Activated T-helper 1 cell treated with anti-CD3 and anti-CD28 coated beads, Interleukin-12 subunit alpha, Interleukin-12 subunit beta, Interleukin-2, Interleukin-4 antibody, amounts not matched to agents 30 ng/mL and 10 ng/mL and 1 ng/mL, durations not matched to agents 14 hours and 24 hours and 36 hours (primary cell): ENCODE data around the gene CCDC91. TPM values are rescaled to one million over a fixed set of nuclear protein-coding genes. Genes with fewer than 3 reads are reported as not detected.

Experiments used
- DNase-seq: peaks from one replicate; pipeline ENCODE4 v3.0.0; 2021; ENCODE audit warnings: low spot score
- H3K27ac Mint-ChIP-seq: one replicate; pipeline ENCODE4 v1.8.0; 2021; ENCODE audit warnings: mild to moderate bottlenecking, mixed read lengths
- H3K27me3 Mint-ChIP-seq: one replicate; pipeline ENCODE4 v1.8.0; 2022; ENCODE audit warnings: mild to moderate bottlenecking, moderate library complexity, mixed read lengths; ENCODE audit not compliant: insufficient read depth
- H3K36me3 Mint-ChIP-seq: one replicate; pipeline ENCODE4 v1.8.0; 2021; ENCODE audit warnings: low read depth, mixed read lengths
- H3K4me1 Mint-ChIP-seq: one replicate; pipeline ENCODE4 v1.8.0; 2021; ENCODE audit warnings: low read depth, mixed read lengths
- H3K4me3 Mint-ChIP-seq: one replicate; pipeline ENCODE4 v1.8.0; 2021; ENCODE audit warnings: mild to moderate bottlenecking, moderate library complexity, mixed read lengths
- H3K9me3 Mint-ChIP-seq: one replicate; pipeline ENCODE4 v1.8.0; 2021; ENCODE audit warnings: mixed read lengths
- intact Hi-C: fragments of 100-400 bp; cut with micrococcal nuclease; formaldehyde crosslinking; loops from one replicate; pipeline ENCODE4 v1.15.1; 2024
- total RNA-seq: library from RNA; stranded (reverse); gene quantifications from 2 replicates; pipeline ENCODE4 v1.2.3, GENCODE V29; 2022

CCDC91 gene
- total RNA-seq, 1 donor from 2014 or later = 12.9 TPM

- no peaks in the 10 kb centered on the region for H3K27me3 Mint-ChIP-seq
- H3K36me3 Mint-ChIP-seq = no peaks in the 10 kb centered on the region
- no peak overlapping the region for H3K4me3 Mint-ChIP-seq
- H3K9me3 Mint-ChIP-seq = no peaks in the 10 kb centered on the region
- intact Hi-C loops = no loop called here
- H3K4me1 Mint-ChIP-seq = peaks cover 9% of the 10 kb centered on the region
- no peak overlapping the region for H3K27ac Mint-ChIP-seq
- DNase-seq = no peak
These were observed 365.5 kb downstream of the CCDC91 start for GRCh38 chr12:28555748-28556147.

- Mint-ChIP-seq H3K4me1 (no peaks in the 10 kb centered on the region), H3K4me3 (no peak overlapping the region), H3K9me3 (no peaks in the 10 kb centered on the region), H3K27me3 (peaks cover 1% of the 10 kb centered on the region), H3K27ac (no peak overlapping the region), H3K36me3 (no peaks in the 10 kb centered on the region)
- DNase-seq = no peak
- intact Hi-C loops = no loop called here
These were observed 368.0 kb downstream of the CCDC91 start for GRCh38 chr12:28558250-28558649.

- H3K4me1 Mint-ChIP-seq = no peaks in the 10 kb centered on the region
- H3K27me3 Mint-ChIP-seq = peaks cover 1% of the 10 kb centered on the region
- no peak for DNase-seq
- no peaks in the 10 kb centered on the region for H3K36me3 Mint-ChIP-seq
- H3K4me3 Mint-ChIP-seq = no peak overlapping the region
- no peak overlapping the region for H3K27ac Mint-ChIP-seq
- no peaks in the 10 kb centered on the region for H3K9me3 Mint-ChIP-seq
- intact Hi-C loops = no loop called here
These were observed 373.0 kb downstream of the CCDC91 start for GRCh38 chr12:28563286-28563685.

GRCh38 chr12:28563936-28564335 lies 373.7 kb downstream of the CCDC91 start:
- H3K4me1 Mint-ChIP-seq = no peaks in the 10 kb centered on the region

GRCh38 chr12:28568118-28568517 lies 377.9 kb downstream of the CCDC91 start:
- no peak overlapping the region for H3K27ac Mint-ChIP-seq
- no peaks in the 10 kb centered on the region for H3K36me3 Mint-ChIP-seq
- H3K9me3 Mint-ChIP-seq = no peaks in the 10 kb centered on the region
- no peaks in the 10 kb centered on the region for H3K27me3 Mint-ChIP-seq
- no peak overlapping the region for H3K4me3 Mint-ChIP-seq
- DNase-seq = no peak
- intact Hi-C loops = no loop called here
- H3K4me1 Mint-ChIP-seq = no peaks in the 10 kb centered on the region

More at GRCh38 chr12:28563936-28564335, 373.7 kb downstream of the CCDC91 start:
- Mint-ChIP-seq H3K27me3 (peaks cover 1% of the 10 kb centered on the region), H3K9me3 (no peaks in the 10 kb centered on the region), H3K36me3 (no peaks in the 10 kb centered on the region), H3K27ac (no peak overlapping the region), H3K4me3 (no peak overlapping the region)
- no peak for DNase-seq
- intact Hi-C loops = no loop called here

- no peaks in the 10 kb centered on the region for H3K4me1 Mint-ChIP-seq
- DNase-seq = no peak
- no peaks in the 10 kb centered on the region for H3K27me3 Mint-ChIP-seq
- H3K4me3 Mint-ChIP-seq = no peak overlapping the region
- H3K36me3 Mint-ChIP-seq = no peaks in the 10 kb centered on the region
- intact Hi-C loops = no loop called here
- no peaks in the 10 kb centered on the region for H3K9me3 Mint-ChIP-seq
- H3K27ac Mint-ChIP-seq = no peak overlapping the region
These were observed 378.4 kb downstream of the CCDC91 start for GRCh38 chr12:28568704-28569103.

GRCh38 chr12:28569698-28570411 lies 379.6 kb downstream of the CCDC91 start:
- Mint-ChIP-seq H3K9me3 (no peaks in the 10 kb centered on the region), H3K27me3 (no peaks in the 10 kb centered on the region), H3K27ac (no peak overlapping the region), H3K4me3 (no peak overlapping the region), H3K36me3 (no peaks in the 10 kb centered on the region), H3K4me1 (no peaks in the 10 kb centered on the region)
- intact Hi-C loops = no loop called here
- DNase-seq = no peak

- DNase-seq = no peak
- Mint-ChIP-seq H3K9me3 (no peaks in the 10 kb centered on the region), H3K36me3 (no peaks in the 10 kb centered on the region), H3K4me1 (no peaks in the 10 kb centered on the region), H3K27me3 (no peaks in the 10 kb centered on the region), H3K27ac (no peak overlapping the region), H3K4me3 (no peak overlapping the region)
- intact Hi-C loops = no loop called here
These were observed 380.6 kb downstream of the CCDC91 start for GRCh38 chr12:28570811-28571210.

GRCh38 chr12:28574746-28575592 lies 384.7 kb downstream of the CCDC91 start:
- intact Hi-C loops = no loop called here
- Mint-ChIP-seq H3K9me3 (no peaks in the 10 kb centered on the region), H3K27me3 (peaks cover 4% of the 10 kb centered on the region), H3K4me3 (no peak overlapping the region), H3K27ac (no peak overlapping the region), H3K36me3 (no peaks in the 10 kb centered on the region), H3K4me1 (no peaks in the 10 kb centered on the region)
- DNase-seq = no peak

GRCh38 chr12:28575593-28576205 lies 385.4 kb downstream of the CCDC91 start:
- no peaks in the 10 kb centered on the region for H3K36me3 Mint-ChIP-seq
- H3K27ac Mint-ChIP-seq = no peak overlapping the region
- H3K4me1 Mint-ChIP-seq = no peaks in the 10 kb centered on the region
- H3K9me3 Mint-ChIP-seq = no peaks in the 10 kb centered on the region
- intact Hi-C loops = no loop called here
- no peak overlapping the region for H3K4me3 Mint-ChIP-seq
- no peak for DNase-seq
- H3K27me3 Mint-ChIP-seq = peaks cover 4% of the 10 kb centered on the region

GRCh38 chr12:28578361-28578760 lies 388.1 kb downstream of the CCDC91 start:
- H3K4me1 Mint-ChIP-seq = no peaks in the 10 kb centered on the region
- intact Hi-C loops = no loop called here

GRCh38 chr12:28578833-28579252 lies 388.6 kb downstream of the CCDC91 start:
- H3K9me3 Mint-ChIP-seq = no peaks in the 10 kb centered on the region
- H3K27ac Mint-ChIP-seq = no peak overlapping the region
- no peak overlapping the region for H3K4me3 Mint-ChIP-seq
- H3K36me3 Mint-ChIP-seq = no peaks in the 10 kb centered on the region
- DNase-seq = no peak
- H3K27me3 Mint-ChIP-seq = peaks cover 4% of the 10 kb centered on the region
- intact Hi-C loops = no loop called here
- no peaks in the 10 kb centered on the region for H3K4me1 Mint-ChIP-seq

More at GRCh38 chr12:28578361-28578760, 388.1 kb downstream of the CCDC91 start:
- Mint-ChIP-seq H3K9me3 (no peaks in the 10 kb centered on the region), H3K36me3 (no peaks in the 10 kb centered on the region), H3K27ac (no peak overlapping the region), H3K4me3 (no peak overlapping the region), H3K27me3 (peaks cover 4% of the 10 kb centered on the region)
- DNase-seq = no peak
